ENCODE measurements around the gene MYBPC3. TPM values are rescaled to one million over a fixed set of nuclear protein-coding genes. Genes with fewer than 3 reads are reported as not detected.
A peak's percentile ranks its signal among the peaks of the same experiment; 100 is the strongest.

Gene MYBPC3
- total and polyA plus RNA-seq, 10 of the 15 experiments (the other 5 are each of a cell fraction or from before 2014, with no cell fraction given) = 0.03 to 0.08 (median 0.03) TPM; not detected in 7

DNA sequence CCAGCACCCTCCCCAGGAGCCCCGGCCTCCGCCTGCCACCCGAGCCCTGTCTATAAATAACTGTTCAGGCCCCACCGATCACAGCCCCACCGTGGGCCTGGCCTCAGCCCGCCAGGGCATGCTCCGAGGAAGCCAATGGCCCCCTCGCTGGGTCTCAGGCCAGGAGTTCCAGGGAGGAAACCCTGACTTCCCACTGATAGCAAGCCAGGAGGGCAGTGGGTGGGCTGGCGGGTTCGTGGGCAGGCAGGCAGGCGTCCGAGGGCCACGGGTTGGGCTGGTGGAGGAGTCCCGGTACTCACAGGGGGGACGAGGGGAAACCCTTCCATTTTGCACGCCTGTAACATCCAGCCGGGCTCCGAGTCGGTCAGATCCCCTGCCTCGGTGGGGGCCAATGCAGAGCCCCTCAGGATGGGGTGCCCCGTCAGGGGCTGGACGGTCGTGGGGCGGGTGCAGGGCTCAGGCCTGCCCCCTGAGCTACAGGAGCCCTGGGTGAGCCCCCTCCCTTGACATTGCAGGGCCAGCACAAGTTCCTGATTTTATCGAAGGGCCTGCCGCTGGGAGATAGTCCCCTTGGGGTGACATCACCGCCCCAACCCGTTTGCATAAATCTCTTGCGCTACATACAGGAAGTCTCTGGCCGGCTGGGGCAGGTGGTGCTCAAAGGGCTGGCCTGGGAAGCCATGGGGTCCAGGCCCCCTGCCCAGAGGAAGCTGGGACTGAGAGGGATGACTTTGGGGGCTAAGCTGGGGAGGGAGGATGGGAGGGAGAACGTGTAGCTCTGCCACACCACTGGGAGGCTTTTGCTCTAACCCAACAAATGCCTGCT is 25.7 kb upstream of the MYBPC3 start, which contains the start of gene SPI1 (continued):
- peak; percentile 71; the same call in 1 of the 2 replicates for TF ChIP-seq GATAD2B (conservative IDR thresholded peaks at IDR 0.05; ENCODE audit: low read depth)
- peak; percentile 61; the same call in 1 of the 2 replicates for TF ChIP-seq TAF1 (IDR thresholded peaks at IDR 0.05; ENCODE audit: borderline replicate concordance, low read depth, low read length)
- TF ChIP-seq YY1 (IDR thresholded peaks at IDR 0.05; ENCODE audit: low read depth, low read length) = 0 out of 2 replicates have a peak, but pooled peaks have one; percentile 16
- TF ChIP-seq, protein P1, sequence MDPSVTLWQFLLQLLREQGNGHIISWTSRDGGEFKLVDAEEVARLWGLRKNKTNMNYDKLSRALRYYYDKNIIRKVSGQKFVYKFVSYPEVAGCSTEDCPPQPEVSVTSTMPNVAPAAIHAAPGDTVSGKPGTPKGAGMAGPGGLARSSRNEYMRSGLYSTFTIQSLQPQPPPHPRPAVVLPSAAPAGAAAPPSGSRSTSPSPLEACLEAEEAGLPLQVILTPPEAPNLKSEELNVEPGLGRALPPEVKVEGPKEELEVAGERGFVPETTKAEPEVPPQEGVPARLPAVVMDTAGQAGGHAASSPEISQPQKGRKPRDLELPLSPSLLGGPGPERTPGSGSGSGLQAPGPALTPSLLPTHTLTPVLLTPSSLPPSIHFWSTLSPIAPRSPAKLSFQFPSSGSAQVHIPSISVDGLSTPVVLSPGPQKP (IDR thresholded peaks at IDR 0.05; ENCODE audit: low read depth, low read length) = no peak
- TF ChIP-seq SUZ12 (IDR thresholded peaks at IDR 0.05; ENCODE audit: unreplicated experiment) = no peak
- TF ChIP-seq MYB (IDR thresholded peaks at IDR 0.05; ENCODE audit: borderline replicate concordance, low read depth, low read length) = no peak
- 0 out of 2 replicates have a peak, but pooled peaks have one; percentile 53 for TF ChIP-seq TCF12 (IDR thresholded peaks at IDR 0.05; ENCODE audit: low read depth, low read length)
- TF ChIP-seq PML (IDR thresholded peaks at IDR 0.05; ENCODE audit: low read length) = 0 out of 2 replicates have a peak, but pooled peaks have one; percentile 54
- no peak for TF ChIP-seq KLF5 (IDR thresholded peaks at IDR 0.05; ENCODE audit: partially characterized antibody)
- no peak for TF ChIP-seq E2F8 (IDR thresholded peaks at IDR 0.05; ENCODE audit: low read depth, partially characterized antibody)
- TF ChIP-seq IRF4 (IDR thresholded peaks at IDR 0.05; ENCODE audit: low read depth, low read length) = no peak
- TF ChIP-seq BCLAF1 (IDR thresholded peaks at IDR 0.05) = no peak
- no peak for TF ChIP-seq SUPT20H (IDR thresholded peaks at IDR 0.05; ENCODE audit: borderline replicate concordance, control insufficient read depth, low read depth, low read length)
- TF ChIP-seq TBL1XR1 (IDR thresholded peaks at IDR 0.05; ENCODE audit: low read depth, low read length) = no peak
- TF ChIP-seq BCL11A (IDR thresholded peaks at IDR 0.05; ENCODE audit: low read depth, low read length) = no peak
- 0 out of 3 replicates have a peak, but pooled peaks of 1 of the 2 experiments have one; percentile 10 for TF ChIP-seq EGR1 (IDR thresholded peaks at IDR 0.05; ENCODE audit: borderline replicate concordance in 1 of 2, low read depth in 2 of 2, low read length in 2 of 2)
- peak; percentile 96 for TF ChIP-seq ATF7 (IDR thresholded peaks at IDR 0.05; ENCODE audit: low read depth)
- TF ChIP-seq HDAC2 (IDR thresholded peaks at IDR 0.05) = no peak
- no peak for TF ChIP-seq SREBF2 (IDR thresholded peaks at IDR 0.05; ENCODE audit: low read length)
- TF ChIP-seq SIN3A (IDR thresholded peaks at IDR 0.05; ENCODE audit: low read depth, low read length) = peak; percentile 66
- no peak for TF ChIP-seq ZNF217 (IDR thresholded peaks at IDR 0.05)
- TF ChIP-seq POU2F2 (IDR thresholded peaks at IDR 0.05; ENCODE audit: borderline replicate concordance, low read depth, low read length) = peak; percentile 99
- TF ChIP-seq BRCA1 (IDR thresholded peaks at IDR 0.05; ENCODE audit: low read depth, low read length) = no peak
- 0 out of 2 replicates have a peak, but pooled peaks have one; percentile 28 for TF ChIP-seq JUND (IDR thresholded peaks at IDR 0.05; ENCODE audit: low read depth, low read length)
- TF ChIP-seq PAX5 (IDR thresholded peaks at IDR 0.05; ENCODE audit: borderline replicate concordance, low read depth, low read length) = no peak

All from GM12878 (cell line).